Stimulated activated CD4-positive, alpha-beta T cell treated with anti-CD3 and anti-CD28 coated beads, Interleukin-4, amount 100 ng/mL, for 1 hour (primary cell): Measurements from ENCODE around the gene TBC1D5.
A peak's percentile ranks its signal among the peaks of the same experiment; 100 is the strongest.
"Not testable (repeated sequence)": the region's sequence is repeated elsewhere in the genome, so short reads cannot be mapped to it uniquely, and the experiment has no call there.

Experiments
- DNase-seq: peaks from one replicate; pipeline ENCODE4 v3.0.0-alpha.2; 2020

The TBC1D5 gene

GRCh38 chr3:17707813-17708543 is 34.5 kb downstream of the TBC1D5 start:
- no peak for DNase-seq

GRCh38 chr3:17705991-17706390 is 36.4 kb downstream of the TBC1D5 start:
- DNase-seq: not testable (repeated sequence)

- DNase-seq: not testable (repeated sequence)
These were observed 42.6 kb downstream of the TBC1D5 start for GRCh38 chr3:17699815-17700214.

GRCh38 chr3:17695665-17696064 is 46.8 kb downstream of the TBC1D5 start:
- not testable (repeated sequence) for DNase-seq

GRCh38 chr3:17693670-17693999 is 48.8 kb downstream of the TBC1D5 start:
- DNase-seq: not testable (repeated sequence)

- peak; percentile 55 for DNase-seq
These were observed 49.4 kb downstream of the TBC1D5 start for GRCh38 chr3:17692846-17693669.

GRCh38 chr3:17687566-17687965 is 54.9 kb downstream of the TBC1D5 start:
- DNase-seq: no peak

- no peak for DNase-seq
These were observed 55.8 kb downstream of the TBC1D5 start for GRCh38 chr3:17686613-17687012.

GRCh38 chr3:17683542-17684207 is 58.8 kb downstream of the TBC1D5 start:
- DNase-seq: no peak

GRCh38 chr3:17680530-17680929 is 61.9 kb downstream of the TBC1D5 start:
- no peak for DNase-seq

- no peak for DNase-seq
These were observed 64.2 kb downstream of the TBC1D5 start for GRCh38 chr3:17678116-17678741.

GRCh38 chr3:17674082-17674686 is 68.2 kb downstream of the TBC1D5 start:
- no peak for DNase-seq

- DNase-seq: no peak
These were observed 69.9 kb downstream of the TBC1D5 start for GRCh38 chr3:17672506-17672905.

GRCh38 chr3:17670749-17671148 is 71.7 kb downstream of the TBC1D5 start:
- DNase-seq: no peak

- DNase-seq: no peak
These were observed 77.5 kb downstream of the TBC1D5 start for GRCh38 chr3:17664923-17665322.

- DNase-seq: no peak
These were observed 86.2 kb downstream of the TBC1D5 start for GRCh38 chr3:17656264-17656663.

- DNase-seq: no peak
These were observed 86.7 kb downstream of the TBC1D5 start for GRCh38 chr3:17655743-17656142.

- DNase-seq: not testable (repeated sequence)
These were observed 92.7 kb downstream of the TBC1D5 start for GRCh38 chr3:17649748-17650147.

GRCh38 chr3:17648630-17649355 is 93.6 kb downstream of the TBC1D5 start:
- not testable (repeated sequence) for DNase-seq

- DNase-seq: no peak
These were observed 97.2 kb downstream of the TBC1D5 start for GRCh38 chr3:17645074-17645698.

- no peak for DNase-seq
These were observed 98.7 kb downstream of the TBC1D5 start for GRCh38 chr3:17643691-17644090.

- DNase-seq: no peak
These were observed 100.0 kb downstream of the TBC1D5 start for GRCh38 chr3:17642474-17642873.
